Endothelial cell of umbilical vein (primary cell): ENCODE data around the gene KRTAP2-3. TPM values are rescaled to one million over a fixed set of nuclear protein-coding genes. Genes with fewer than 3 reads are reported as not detected.

Experiments used
- BruUV-seq: library from RNA; stranded (reverse); fragments of 400-500 nt; replicated peaks from 2 replicates; lab custom pipeline; 2021; lab: Mats Ljungman, UMichigan
- CTCF ChIA-PET: fragments of 300-600, 350-600 bp; sonication (Branson Sonifier 250); formaldehyde crosslinking; loops from one replicate; lab custom pipeline; 2021; ENCODE audit warnings: antibody characterized with exemption, inconsistent platforms; lab: Charles Lee
- POLR2A ChIA-PET: fragments of 300-600, 350-600 bp; sonication (Branson Sonifier 250); formaldehyde crosslinking; loops from one replicate; lab custom pipeline; 2021; ENCODE audit warnings: antibody characterized with exemption, inconsistent platforms; lab: Charles Lee
- DNase-seq: peaks from one replicate; pipeline ENCODE4 v3.0.0-alpha.2; 2011; ENCODE audit warnings: low read depth, low spot score
- FAIRE-seq: peaks from 2 replicates; lab custom pipeline; 2011; peaks lifted over from hg19 to GRCh38; lab: Jason Lieb, UNC
- H2AFZ ChIP-seq: 2 replicates; pipeline ENCODE4 v1.6.0; 2012; ENCODE audit warnings: low read depth, low read length, control low read depth, inconsistent platforms
- H3K27ac ChIP-seq: 2 replicates; pipeline ENCODE4 v1.5.1; 2011; ENCODE audit warnings: low read depth, mild to moderate bottlenecking, control low read depth, low read length, moderate library complexity; ENCODE audit not compliant: insufficient read depth
- H3K27me3 ChIP-seq, 2 experiments: 2 replicates each; pipeline versions ENCODE4 v1.6.0 to v1.6.1; 2011; ENCODE audit warnings: low read length in 2 of 2, mixed read lengths in 1 of 2; ENCODE audit not compliant: control insufficient read depth in 2 of 2, insufficient read depth in 2 of 2
- H3K36me3 ChIP-seq, 2 experiments: 2 replicates in 1 of 2; 3 replicates in 1 of 2; pipeline ENCODE4 v1.5.1; 2011; ENCODE audit warnings: low read length in 2 of 2, mild to moderate bottlenecking in 1 of 2, moderate library complexity in 1 of 2; ENCODE audit not compliant: control insufficient read depth in 2 of 2, insufficient read depth in 2 of 2; ENCODE audit errors: extremely low read depth in 1 of 2
- H3K4me1 ChIP-seq: 3 replicates; pipeline ENCODE4 v1.5.1; 2011; ENCODE audit warnings: mild to moderate bottlenecking, low read length; ENCODE audit not compliant: control insufficient read depth, insufficient read depth; ENCODE audit errors: extremely low read depth
- H3K4me2 ChIP-seq: 2 replicates; pipeline ENCODE4 v1.6.1; 2011; ENCODE audit warnings: low read length, control low read depth, mixed read lengths; ENCODE audit not compliant: insufficient read depth
- H3K4me3 ChIP-seq, 3 experiments: fragments of 200-600 bp in 1 of 3; sonication (generic), shearing (Covaris generic) in 1 of 3; replicated peaks in 1 of 3; 2 replicates each; pipeline ENCODE4 v1.5.1; 2011 to 2016; ENCODE audit warnings: control low read depth in 3 of 3, low read length in 3 of 3, mild to moderate bottlenecking in 2 of 3, inconsistent platforms in 1 of 3, low read depth in 1 of 3, moderate library complexity in 1 of 3; ENCODE audit not compliant: insufficient read depth in 1 of 3
- H3K79me2 ChIP-seq: 2 replicates; pipeline ENCODE4 v1.6.0; 2012; ENCODE audit warnings: low read length, inconsistent platforms; ENCODE audit not compliant: control insufficient read depth, insufficient read depth
- H3K9ac ChIP-seq: replicated peaks from 2 replicates; pipeline ENCODE3; 2011; ENCODE audit warnings: low read length, control low read depth; ENCODE audit not compliant: insufficient read depth; ENCODE audit errors: extremely low read depth
- H3K9me1 ChIP-seq: replicated peaks from 3 replicates; pipeline ENCODE4 v1.6.0; 2011; ENCODE audit warnings: mild to moderate bottlenecking, low read length; ENCODE audit not compliant: control insufficient read depth, insufficient read depth; ENCODE audit errors: extremely low read depth
- H3K9me3 ChIP-seq: replicated peaks from 2 replicates; pipeline ENCODE4 v1.5.1; 2012; ENCODE audit warnings: low read length, inconsistent platforms; ENCODE audit not compliant: control insufficient read depth, insufficient read depth
- H4K20me1 ChIP-seq: replicated peaks from 2 replicates; pipeline ENCODE3; 2011; ENCODE audit warnings: mild to moderate bottlenecking, low read length; ENCODE audit not compliant: control insufficient read depth, insufficient read depth; ENCODE audit errors: extremely low read depth
- CTCF ChIP-seq, 2 donors: IDR thresholded peaks; 1 replicate in 1 of 2; 2 replicates in 1 of 2; pipeline ENCODE4 v1.5.1; 2011; ENCODE audit warnings: low read length in 2 of 2, mild to moderate bottlenecking in 2 of 2, moderate library complexity in 2 of 2, control low read depth in 1 of 2, inconsistent platforms in 1 of 2, low read depth in 1 of 2; ENCODE audit not compliant: insufficient read depth in 1 of 2; ENCODE audit errors: extremely low read depth in 1 of 2
- EZH2 ChIP-seq: IDR thresholded peaks from 2 replicates; pipeline ENCODE4 v1.6.1; 2012; ENCODE audit warnings: borderline replicate concordance, low read depth, mild to moderate bottlenecking, moderate library complexity, low read length, inconsistent platforms; ENCODE audit not compliant: severe bottlenecking
- FOS ChIP-seq: IDR thresholded peaks from 2 replicates; pipeline ENCODE4 v1.6.1; 2011; ENCODE audit warnings: mild to moderate bottlenecking, low read length, moderate library complexity, borderline replicate concordance; ENCODE audit not compliant: insufficient read depth
- GATA2 ChIP-seq: IDR thresholded peaks from 2 replicates; pipeline ENCODE4 v1.7.0; 2011; ENCODE audit warnings: low read depth, mild to moderate bottlenecking, moderate library complexity, mixed read lengths, low read length; ENCODE audit not compliant: insufficient read length, insufficient read depth
- JUN ChIP-seq: IDR thresholded peaks from 2 replicates; pipeline ENCODE4 v1.6.1; 2011; ENCODE audit warnings: borderline replicate concordance, low read depth; ENCODE audit not compliant: insufficient read length, insufficient read depth
- MYC ChIP-seq: IDR thresholded peaks from one replicate; pipeline ENCODE4 v1.6.1; 2011; ENCODE audit warnings: mild to moderate bottlenecking, low read depth, low read length
- POLR2AphosphoS5 ChIP-seq: IDR thresholded peaks from 2 replicates; pipeline ENCODE4 v1.6.1; 2012; ENCODE audit warnings: low read depth, mild to moderate bottlenecking, control low read depth, low read length, moderate library complexity; ENCODE audit not compliant: insufficient read depth
- dilution Hi-C: fragments of 300-500 bp; cut with MboI; formaldehyde crosslinking; loops from one replicate; pipeline ENCODE4 v1.15.0; 2019; ENCODE audit warnings: low sequenced_read_pairs; ENCODE audit not compliant: extremely low pct_ligation_motif_present
- intact Hi-C: fragments of 100-400 bp; cut with micrococcal nuclease; formaldehyde crosslinking; loops from one replicate; pipeline ENCODE4 v1.10.0; 2022
- polyA plus RNA-seq, 4 experiments: library from polyadenylated mRNA; depleted of rRNA in 3 of 4; stranded (reverse) in 3 of 4; unstranded in 1 of 4; fragments of >200 nt; gene quantifications; 2 replicates each; pipeline versions ENCODE4 v1.2.1 to v1.2.3, GENCODE V29; 2011 to 2012; ENCODE audit warnings: missing spikeins in 1 of 4
- total RNA-seq: library from RNA; stranded (reverse); gene quantifications from 2 replicates; pipeline ENCODE4 v1.2.3, GENCODE V29; 2021

The KRTAP2-3 gene
- total and polyA plus RNA-seq, 2 donors (not counting 3 experiments of a cell fraction or from before 2014, with no cell fraction given) = not detected

GRCh38 chr17:41012326-41013120 is 47.4 kb downstream of the KRTAP2-3 start:
- Histone ChIP-seq H3K9ac (no peak overlapping the region), H3K79me2 (no peaks in the 10 kb centered on the region), H3K4me1 (no peaks in the 10 kb centered on the region), H3K4me2 (no peak overlapping the region), H3K4me3 (no peak overlapping the region), H3K27ac (no peak overlapping the region), H3K9me1 (no peaks in the 10 kb centered on the region), H3K9me3 (no peaks in the 10 kb centered on the region), H3K36me3 (no peaks in the 10 kb centered on the region), H4K20me1 (no peaks in the 10 kb centered on the region), H3K27me3 (peaks cover 0 to 1% of the 10 kb centered on the region in 2 experiments), H2AFZ (no peak overlapping the region)
- FAIRE-seq (no peak), DNase-seq (no peak)
- intact Hi-C loops = no loop called here
- TF ChIP-seq FOS = no peak
- no peak for TF ChIP-seq POLR2AphosphoS5
- ChIA-PET CTCF (no interaction called here), POLR2A (no interaction called here)
- dilution Hi-C loops = no loop called here
- BruUV-seq = no TSS peak

- CTCF ChIA-PET = no interaction called here
- dilution Hi-C loops = no loop called here
Observed at GRCh38 chr17:41010441-41010840, 49.5 kb downstream of the KRTAP2-3 start.

More at GRCh38 chr17:41010441-41010840, 49.5 kb downstream of the KRTAP2-3 start:
- intact Hi-C loops = no loop called here
- no peak overlapping the region for H3K4me2 ChIP-seq
- no peak for DNase-seq
- H3K9me1 ChIP-seq = no peaks in the 10 kb centered on the region
- H3K4me3 ChIP-seq = no peak overlapping the region
- no peaks in the 10 kb centered on the region for H3K36me3 ChIP-seq
- H3K4me1 ChIP-seq = no peaks in the 10 kb centered on the region
- H3K79me2 ChIP-seq = no peaks in the 10 kb centered on the region
- H2AFZ ChIP-seq = no peak overlapping the region
- no peaks in the 10 kb centered on the region for H3K9me3 ChIP-seq
- H3K9ac ChIP-seq = no peak overlapping the region
- POLR2A ChIA-PET = no interaction called here
- peaks cover 0 to 1% of the 10 kb centered on the region in 2 experiments for H3K27me3 ChIP-seq
- H4K20me1 ChIP-seq = no peaks in the 10 kb centered on the region
- FAIRE-seq = no peak
- no peak overlapping the region for H3K27ac ChIP-seq
- no TSS peak for BruUV-seq
- no peak for TF ChIP-seq MYC
- no peak for TF ChIP-seq CTCF (IDR thresholded peaks at IDR 0.05; ENCODE audit: extremely low read depth in 1 of 2, insufficient read depth in 1 of 2, low read depth in 1 of 2, low read length in 2 of 2)
- no peak for TF ChIP-seq GATA2
- TF ChIP-seq POLR2AphosphoS5 = no peak
- no peak for TF ChIP-seq JUN
- TF ChIP-seq EZH2 = no peak
